ENCODE results near the gene ARHGAP15. TPM values are rescaled to one million over a fixed set of nuclear protein-coding genes. Genes with fewer than 3 reads are reported as not detected.

ARHGAP15 gene
- total RNA-seq, 1 experiment from 2014 or later, result 0.41 TPM

DNA sequence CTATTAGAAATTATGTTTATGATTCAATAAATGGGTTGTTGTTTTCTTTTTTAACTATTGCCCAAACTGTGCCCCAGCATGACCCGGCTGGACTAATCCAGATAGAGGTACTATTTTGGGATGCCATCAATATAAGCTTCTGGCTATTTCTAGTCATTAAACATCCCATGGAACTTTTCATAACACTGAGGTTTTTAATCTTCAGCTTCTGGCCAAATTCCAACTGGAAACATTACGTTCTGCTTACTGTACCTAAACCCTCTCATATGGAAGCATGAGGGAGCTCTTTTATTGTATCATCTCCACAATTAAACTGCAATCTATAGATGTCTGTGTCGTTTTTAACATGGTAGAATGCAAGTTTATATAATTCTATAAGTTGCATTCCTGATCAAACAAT is 674.7 kb downstream of the ARHGAP15 start:
- no peak for TF ChIP-seq POLR2AphosphoS5 (IDR thresholded peaks at IDR 0.05; ENCODE audit: low read depth, low read length)
- TF ChIP-seq, protein P1, sequence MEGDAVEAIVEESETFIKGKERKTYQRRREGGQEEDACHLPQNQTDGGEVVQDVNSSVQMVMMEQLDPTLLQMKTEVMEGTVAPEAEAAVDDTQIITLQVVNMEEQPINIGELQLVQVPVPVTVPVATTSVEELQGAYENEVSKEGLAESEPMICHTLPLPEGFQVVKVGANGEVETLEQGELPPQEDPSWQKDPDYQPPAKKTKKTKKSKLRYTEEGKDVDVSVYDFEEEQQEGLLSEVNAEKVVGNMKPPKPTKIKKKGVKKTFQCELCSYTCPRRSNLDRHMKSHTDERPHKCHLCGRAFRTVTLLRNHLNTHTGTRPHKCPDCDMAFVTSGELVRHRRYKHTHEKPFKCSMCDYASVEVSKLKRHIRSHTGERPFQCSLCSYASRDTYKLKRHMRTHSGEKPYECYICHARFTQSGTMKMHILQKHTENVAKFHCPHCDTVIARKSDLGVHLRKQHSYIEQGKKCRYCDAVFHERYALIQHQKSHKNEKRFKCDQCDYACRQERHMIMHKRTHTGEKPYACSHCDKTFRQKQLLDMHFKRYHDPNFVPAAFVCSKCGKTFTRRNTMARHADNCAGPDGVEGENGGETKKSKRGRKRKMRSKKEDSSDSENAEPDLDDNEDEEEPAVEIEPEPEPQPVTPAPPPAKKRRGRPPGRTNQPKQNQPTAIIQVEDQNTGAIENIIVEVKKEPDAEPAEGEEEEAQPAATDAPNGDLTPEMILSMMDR (IDR thresholded peaks at IDR 0.05), result no peak
- TF ChIP-seq, protein P2, sequence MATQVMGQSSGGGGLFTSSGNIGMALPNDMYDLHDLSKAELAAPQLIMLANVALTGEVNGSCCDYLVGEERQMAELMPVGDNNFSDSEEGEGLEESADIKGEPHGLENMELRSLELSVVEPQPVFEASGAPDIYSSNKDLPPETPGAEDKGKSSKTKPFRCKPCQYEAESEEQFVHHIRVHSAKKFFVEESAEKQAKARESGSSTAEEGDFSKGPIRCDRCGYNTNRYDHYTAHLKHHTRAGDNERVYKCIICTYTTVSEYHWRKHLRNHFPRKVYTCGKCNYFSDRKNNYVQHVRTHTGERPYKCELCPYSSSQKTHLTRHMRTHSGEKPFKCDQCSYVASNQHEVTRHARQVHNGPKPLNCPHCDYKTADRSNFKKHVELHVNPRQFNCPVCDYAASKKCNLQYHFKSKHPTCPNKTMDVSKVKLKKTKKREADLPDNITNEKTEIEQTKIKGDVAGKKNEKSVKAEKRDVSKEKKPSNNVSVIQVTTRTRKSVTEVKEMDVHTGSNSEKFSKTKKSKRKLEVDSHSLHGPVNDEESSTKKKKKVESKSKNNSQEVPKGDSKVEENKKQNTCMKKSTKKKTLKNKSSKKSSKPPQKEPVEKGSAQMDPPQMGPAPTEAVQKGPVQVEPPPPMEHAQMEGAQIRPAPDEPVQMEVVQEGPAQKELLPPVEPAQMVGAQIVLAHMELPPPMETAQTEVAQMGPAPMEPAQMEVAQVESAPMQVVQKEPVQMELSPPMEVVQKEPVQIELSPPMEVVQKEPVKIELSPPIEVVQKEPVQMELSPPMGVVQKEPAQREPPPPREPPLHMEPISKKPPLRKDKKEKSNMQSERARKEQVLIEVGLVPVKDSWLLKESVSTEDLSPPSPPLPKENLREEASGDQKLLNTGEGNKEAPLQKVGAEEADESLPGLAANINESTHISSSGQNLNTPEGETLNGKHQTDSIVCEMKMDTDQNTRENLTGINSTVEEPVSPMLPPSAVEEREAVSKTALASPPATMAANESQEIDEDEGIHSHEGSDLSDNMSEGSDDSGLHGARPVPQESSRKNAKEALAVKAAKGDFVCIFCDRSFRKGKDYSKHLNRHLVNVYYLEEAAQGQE (IDR thresholded peaks at IDR 0.05; ENCODE audit: insufficient read depth in 1 of 2, low read depth in 2 of 2, low read length in 1 of 2), result no peak
- no peak for TF ChIP-seq TCF7L2 (IDR thresholded peaks at IDR 0.05; ENCODE audit: low read depth, low read length)
- no peak for TF ChIP-seq SIN3A (IDR thresholded peaks at IDR 0.05; ENCODE audit: borderline replicate concordance, insufficient read depth, low read depth, low read length)
- intact Hi-C loops (cut with micrococcal nuclease; ENCODE audit: unreplicated experiment) (no loop called here), in situ Hi-C loops (cut with HindIII; ENCODE audit: low pct_unique_long_range_greater_than_20kb, low sequenced_read_pairs) (no loop called here)
- CTCF ChIA-PET, result no interaction called here
- BruUV-seq (replicated peaks), result no TSS peak
- DNase-seq (ENCODE audit: low read depth, low spot score) (no peak), ATAC-seq (no peak)
- no peaks in the 10 kb centered on the region for H3K9me3 ChIP-seq (ENCODE audit: control insufficient read depth, insufficient read depth, low read depth, low read length)
- POLR2A ChIA-PET, result no interaction called here
- H3K27me3 ChIP-seq (ENCODE audit: control insufficient read depth, insufficient read depth, low read length), result no peaks in the 10 kb centered on the region
- no peak overlapping the region for H3K4me3 ChIP-seq (ENCODE audit: low read depth in 2 of 2, low read length in 2 of 2)
- H3K4me1 ChIP-seq (ENCODE audit: control insufficient read depth, insufficient read depth, low read length), result no peaks in the 10 kb centered on the region
- no peaks in the 10 kb centered on the region for H3K36me3 ChIP-seq (ENCODE audit: control insufficient read depth, insufficient read depth, low read length)
- no peak overlapping the region for H3K27ac ChIP-seq (ENCODE audit: low read length)

DNA sequence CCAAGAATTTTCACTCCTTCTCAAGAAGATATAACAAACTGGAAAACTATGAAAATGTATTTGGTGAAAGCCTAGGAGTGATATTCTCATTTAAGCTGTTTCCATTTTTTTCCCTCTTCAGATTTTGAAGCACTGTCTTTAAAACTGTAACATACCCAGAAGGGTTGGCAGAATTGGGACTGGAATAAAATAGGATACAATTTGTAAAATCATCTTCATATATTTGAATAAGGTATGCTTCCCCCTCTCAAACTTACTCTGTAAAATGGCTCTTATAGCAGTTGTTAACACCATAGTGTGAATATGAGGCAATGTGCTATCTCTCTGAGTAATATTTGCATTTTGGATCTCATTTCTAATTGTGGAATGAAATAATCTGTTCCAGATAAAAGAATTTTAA is 676.4 kb downstream of the ARHGAP15 start:
- H3K36me3 ChIP-seq (ENCODE audit: control insufficient read depth, insufficient read depth, low read length), result no peaks in the 10 kb centered on the region
- DNase-seq (ENCODE audit: low read depth, low spot score) (no peak), ATAC-seq (no peak)
- ChIA-PET POLR2A (interaction anchor here (0.6 kb wide), 1 partner anchor 18 kb away, joined by 4 read pairs; no protein-coding TSS in a partner anchor), CTCF (no interaction called here)
- in situ Hi-C loops (cut with HindIII; ENCODE audit: low pct_unique_long_range_greater_than_20kb, low sequenced_read_pairs), result no loop called here
- TF ChIP-seq POLR2AphosphoS5 (IDR thresholded peaks at IDR 0.05; ENCODE audit: low read depth, low read length) (no peak), TCF7L2 (IDR thresholded peaks at IDR 0.05; ENCODE audit: low read depth, low read length) (no peak), SIN3A (IDR thresholded peaks at IDR 0.05; ENCODE audit: borderline replicate concordance, insufficient read depth, low read depth, low read length) (no peak)
- TF ChIP-seq, protein P2 (IDR thresholded peaks at IDR 0.05; ENCODE audit: insufficient read depth in 1 of 2, low read depth in 2 of 2, low read length in 1 of 2), result no peak
- TF ChIP-seq, protein P1 (IDR thresholded peaks at IDR 0.05), result no peak
- intact Hi-C loops (cut with micrococcal nuclease; ENCODE audit: unreplicated experiment), result no loop called here
- no peak overlapping the region for H3K4me3 ChIP-seq (ENCODE audit: low read depth in 2 of 2, low read length in 2 of 2)
- no peak overlapping the region for H3K27ac ChIP-seq (ENCODE audit: low read length)
- no TSS peak for BruUV-seq (replicated peaks)
- no peaks in the 10 kb centered on the region for H3K9me3 ChIP-seq (ENCODE audit: control insufficient read depth, insufficient read depth, low read depth, low read length)
- no peaks in the 10 kb centered on the region for H3K4me1 ChIP-seq (ENCODE audit: control insufficient read depth, insufficient read depth, low read length)
- no peaks in the 10 kb centered on the region for H3K27me3 ChIP-seq (ENCODE audit: control insufficient read depth, insufficient read depth, low read length)
